B cell (primary cell): ENCODE results near the gene PDZD8. TPM values are rescaled to one million over a fixed set of nuclear protein-coding genes. Genes with fewer than 3 reads are reported as not detected.

Experiments used
- ATAC-seq: fragments of 200-7000 bp; cut with Tn5 transposase; one replicate; pipeline ENCODE4 v1.10.0; 2021; ENCODE audit warnings: low read depth, mild to moderate bottlenecking, moderate number of reproducible peaks, moderate library complexity
- CTCF ChIA-PET: fragments of 350-600 bp; sonication (Branson Sonifier 250); formaldehyde crosslinking; loops from one replicate; lab custom pipeline; 2021; ENCODE audit warnings: antibody characterized with exemption, inconsistent platforms; lab: Charles Lee
- POLR2A ChIA-PET: fragments of 350-600 bp; sonication (Branson Sonifier 250); formaldehyde crosslinking; loops from one replicate; lab custom pipeline; 2021; ENCODE audit warnings: antibody characterized with exemption; lab: Charles Lee
- DNase-seq: peaks from one replicate; pipeline ENCODE4 v3.0.0; 2013
- H2AFZ ChIP-seq: 2 replicates; pipeline ENCODE4 v1.6.1; 2012; ENCODE audit warnings: mild to moderate bottlenecking, low read depth, low read length; ENCODE audit not compliant: insufficient read depth, poor library complexity, severe bottlenecking
- H3K27ac ChIP-seq, 2 donors: 1 replicate in 1 of 2; 2 replicates in 1 of 2; pipeline ENCODE4 v1.5.1; 2012 to 2013; ENCODE audit warnings: low read length in 2 of 2, mild to moderate bottlenecking in 2 of 2, moderate library complexity in 1 of 2
- H3K27me3 ChIP-seq, 4 experiments: fragments of 200-600 bp in 1 of 4; sonication (generic) in 1 of 4; replicated peaks in 1 of 4; 1 replicate in 2 of 4; 2 replicates in 2 of 4; pipeline versions ENCODE4 v1.6.1 to v1.7.0; 2013 to 2016; ENCODE audit warnings: low read length in 3 of 4, mild to moderate bottlenecking in 2 of 4, mixed read lengths in 1 of 4, moderate library complexity in 1 of 4; ENCODE audit not compliant: insufficient read depth in 4 of 4, control insufficient read depth in 3 of 4; ENCODE audit errors: control extremely low read depth in 1 of 4
- H3K36me3 ChIP-seq, 2 experiments: replicated peaks in 1 of 2; 1 replicate in 1 of 2; 2 replicates in 1 of 2; pipeline versions ENCODE4 v1.6.1 to v1.7.1; 2013; ENCODE audit warnings: low read length in 1 of 2; ENCODE audit not compliant: insufficient read depth in 2 of 2, control insufficient read depth in 1 of 2; ENCODE audit errors: control extremely low read depth in 1 of 2, extremely low read depth in 1 of 2
- H3K4me1 ChIP-seq, 2 donors: fragments of 200-600 bp in 1 of 2; sonication (generic) in 1 of 2; 1 replicate in 1 of 2; 2 replicates in 1 of 2; pipeline versions ENCODE4 v1.5.1 to v1.6.1; 2013 to 2017; ENCODE audit warnings: low read length in 2 of 2; ENCODE audit not compliant: control insufficient read depth in 2 of 2, insufficient read depth in 2 of 2
- H3K4me2 ChIP-seq: replicated peaks from 2 replicates; pipeline ENCODE3; 2012; ENCODE audit warnings: mild to moderate bottlenecking, low read depth, low read length; ENCODE audit not compliant: poor library complexity, severe bottlenecking
- H3K4me3 ChIP-seq, 5 experiments: fragments of 200-600 bp in 1 of 5; sonication (generic) in 1 of 5; 1 replicate in 3 of 5; 2 replicates in 2 of 5; pipeline versions ENCODE4 v1.5.1 to v1.7.0; 2011 to 2016; ENCODE audit warnings: low read length in 4 of 5, mild to moderate bottlenecking in 4 of 5, low read depth in 2 of 5, control low read depth in 1 of 5, moderate library complexity in 1 of 5; ENCODE audit not compliant: insufficient read depth in 1 of 5; ENCODE audit errors: control extremely low read depth in 1 of 5, extremely low read depth in 1 of 5
- H3K79me2 ChIP-seq: fragments of 200-600 bp; sonication (generic); one replicate; pipeline ENCODE4 v1.6.0; 2016; ENCODE audit warnings: low read length; ENCODE audit not compliant: control insufficient read depth, insufficient read depth
- H3K9ac ChIP-seq: fragments of 200-600 bp; sonication (generic); 2 replicates; pipeline ENCODE4 v1.6.1; 2017; ENCODE audit warnings: mild to moderate bottlenecking, low read length, moderate library complexity
- H3K9me3 ChIP-seq, 3 donors: one replicate each; pipeline versions ENCODE4 v1.6.1 to v1.7.1; 2013; ENCODE audit warnings: low read length in 2 of 3; ENCODE audit not compliant: control insufficient read depth in 2 of 3, insufficient read depth in 1 of 3; ENCODE audit errors: control extremely low read depth in 1 of 3
- H4K20me1 ChIP-seq: 2 replicates; pipeline ENCODE4 v1.6.0; 2012; ENCODE audit warnings: mild to moderate bottlenecking, low read length; ENCODE audit not compliant: insufficient read depth, control insufficient read depth, poor library complexity, severe bottlenecking
- H3K27ac Mint-ChIP-seq: one replicate; pipeline ENCODE4 v1.8.0; 2021; ENCODE audit warnings: mixed read lengths
- H3K27me3 Mint-ChIP-seq: one replicate; pipeline ENCODE4 v1.8.0; 2021; ENCODE audit warnings: mixed read lengths
- H3K4me1 Mint-ChIP-seq: one replicate; pipeline ENCODE4 v1.8.0; 2021; ENCODE audit warnings: mixed read lengths
- H3K4me3 Mint-ChIP-seq: one replicate; pipeline ENCODE4 v1.8.0; 2021; ENCODE audit warnings: mixed read lengths
- H3K9me3 Mint-ChIP-seq: one replicate; pipeline ENCODE4 v1.8.0; 2022; ENCODE audit warnings: mixed read lengths; ENCODE audit not compliant: insufficient read depth
- CTCF ChIP-seq: fragments of 200-600 bp; IDR thresholded peaks from one replicate; pipeline ENCODE4 v1.8.0; 2022; ENCODE audit warnings: antibody characterized with exemption, mild to moderate bottlenecking
- EZH2 ChIP-seq: IDR thresholded peaks from 2 replicates; pipeline ENCODE4 v1.6.1; 2012; ENCODE audit warnings: borderline replicate concordance, low read depth, mild to moderate bottlenecking, moderate library complexity, low read length; ENCODE audit not compliant: insufficient read depth, poor library complexity, severe bottlenecking
- WGBS: methylation state at CpG from one replicate; pipeline ENCODE4 v1.1.5; 2013; ENCODE audit warnings: missing lambda C conversion rate; ENCODE audit not compliant: insufficient coverage; 5-methylcytosine and 5-hydroxymethylcytosine counted together
- intact Hi-C: fragments of 100-400 bp; cut with micrococcal nuclease; formaldehyde crosslinking; loops from one replicate; pipeline ENCODE4 v1.10.0; 2022
- polyA plus RNA-seq: library from polyadenylated mRNA; depleted of rRNA; stranded (reverse); fragments of >200 nt; gene quantifications from 2 replicates; pipeline ENCODE4 v1.2.3, GENCODE V29; 2012
- total RNA-seq, 2 donors: library from RNA; stranded (reverse); fragments of 120-200 nt in 1 of 2; gene quantifications; 1 replicate in 1 of 2; 2 replicates in 1 of 2; pipeline versions ENCODE4 v1.2.3 to v1.2.4, GENCODE V29; 2013 to 2022

PDZD8 gene
- total and polyA plus RNA-seq, 2 donors (not counting 1 experiment from before 2014, with no cell fraction given), result 4.9 to 13.2 TPM

GRCh38 chr10:117421985-117422384, 46.7 kb upstream of the PDZD8 start:
- ATAC-seq, result no peak
- Histone ChIP-seq H3K27me3 (peaks cover 0 to 6% (median 0%) of the 10 kb centered on the region in 4 experiments), H2AFZ (no peak overlapping the region), H4K20me1 (no peaks in the 10 kb centered on the region), H3K4me1 (no peaks in the 10 kb centered on the region), H3K9ac (no peak overlapping the region), H3K9me3 (peaks cover 0 to 7% (median 0%) of the 10 kb centered on the region in 3 donors), H3K27ac (no peak overlapping the region), H3K4me2 (no peak overlapping the region), H3K79me2 (no peaks in the 10 kb centered on the region), H3K4me3 (no peak overlapping the region), H3K36me3 (no peaks in the 10 kb centered on the region)
- CTCF ChIA-PET, result no interaction called here
- Mint-ChIP-seq H3K4me3 (no peak overlapping the region), H3K9me3 (peaks cover 3% of the 10 kb centered on the region), H3K4me1 (no peaks in the 10 kb centered on the region), H3K27ac (no peak overlapping the region), H3K27me3 (peaks cover 16% of the 10 kb centered on the region)
- 83% methylated on average over 2 of the region's 5 CpGs for WGBS
- intact Hi-C loops, result no loop called here
- DNase-seq, result no peak
- POLR2A ChIA-PET, result no interaction called here
- TF ChIP-seq CTCF (no peak), EZH2 (no peak)

GRCh38 chr10:117420768-117421167, 45.5 kb upstream of the PDZD8 start:
- POLR2A ChIA-PET, result no interaction called here

More at GRCh38 chr10:117420768-117421167, 45.5 kb upstream of the PDZD8 start:
- 95% methylated on average over 5 of the region's 5 CpGs for WGBS
- Histone ChIP-seq H3K79me2 (no peaks in the 10 kb centered on the region), H3K36me3 (no peaks in the 10 kb centered on the region), H3K27me3 (peaks cover 0 to 6% (median 0%) of the 10 kb centered on the region in 4 experiments), H2AFZ (no peak overlapping the region), H3K9ac (no peak overlapping the region), H3K27ac (no peak overlapping the region), H3K9me3 (peaks cover 0 to 7% (median 0%) of the 10 kb centered on the region in 3 donors), H3K4me3 (no peak overlapping the region), H4K20me1 (no peaks in the 10 kb centered on the region), H3K4me1 (no peaks in the 10 kb centered on the region), H3K4me2 (no peak overlapping the region)
- intact Hi-C loops, result no loop called here
- no peak for DNase-seq
- ATAC-seq, result no peak
- Mint-ChIP-seq H3K4me3 (no peak overlapping the region), H3K4me1 (no peaks in the 10 kb centered on the region), H3K27me3 (peaks cover 16% of the 10 kb centered on the region), H3K27ac (no peak overlapping the region), H3K9me3 (peaks cover 3% of the 10 kb centered on the region)
- no peak for TF ChIP-seq EZH2
- TF ChIP-seq CTCF, result no peak
- CTCF ChIA-PET, result no interaction called here
